ENCODE results near the gene PSKH1.

The PSKH1 gene

DNA sequence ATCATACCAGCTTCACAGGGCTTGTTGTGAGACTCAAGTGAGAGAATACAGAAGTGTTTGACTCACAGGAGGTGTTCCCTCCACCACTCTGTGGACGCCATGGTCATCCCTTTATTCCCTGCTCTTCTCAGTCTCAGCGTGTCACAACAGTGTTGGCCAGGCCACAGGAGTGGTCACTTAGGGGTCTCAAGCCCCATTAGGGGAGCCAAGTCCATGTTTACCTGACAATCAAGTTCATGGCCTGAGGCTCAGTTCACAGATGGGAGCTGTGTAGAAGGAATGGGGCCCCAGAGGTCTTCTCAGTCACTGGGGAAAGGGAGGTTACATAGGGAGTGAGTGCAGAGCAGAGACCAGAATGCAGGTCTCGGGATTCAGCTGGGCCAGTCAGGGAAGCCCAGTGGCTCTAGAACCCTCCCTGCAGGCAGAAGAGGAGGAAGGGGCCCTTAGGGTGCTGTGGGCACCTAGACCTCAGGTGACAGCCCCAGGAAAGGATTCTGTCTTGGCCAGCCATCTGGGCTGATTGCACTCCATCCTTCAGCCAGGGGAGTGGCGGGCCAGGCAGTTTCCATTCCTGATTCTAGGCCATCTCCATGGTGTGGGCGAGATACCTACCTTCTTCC, 36.0 kb upstream of the PSKH1 start:
- TF ChIP-seq, protein P1, sequence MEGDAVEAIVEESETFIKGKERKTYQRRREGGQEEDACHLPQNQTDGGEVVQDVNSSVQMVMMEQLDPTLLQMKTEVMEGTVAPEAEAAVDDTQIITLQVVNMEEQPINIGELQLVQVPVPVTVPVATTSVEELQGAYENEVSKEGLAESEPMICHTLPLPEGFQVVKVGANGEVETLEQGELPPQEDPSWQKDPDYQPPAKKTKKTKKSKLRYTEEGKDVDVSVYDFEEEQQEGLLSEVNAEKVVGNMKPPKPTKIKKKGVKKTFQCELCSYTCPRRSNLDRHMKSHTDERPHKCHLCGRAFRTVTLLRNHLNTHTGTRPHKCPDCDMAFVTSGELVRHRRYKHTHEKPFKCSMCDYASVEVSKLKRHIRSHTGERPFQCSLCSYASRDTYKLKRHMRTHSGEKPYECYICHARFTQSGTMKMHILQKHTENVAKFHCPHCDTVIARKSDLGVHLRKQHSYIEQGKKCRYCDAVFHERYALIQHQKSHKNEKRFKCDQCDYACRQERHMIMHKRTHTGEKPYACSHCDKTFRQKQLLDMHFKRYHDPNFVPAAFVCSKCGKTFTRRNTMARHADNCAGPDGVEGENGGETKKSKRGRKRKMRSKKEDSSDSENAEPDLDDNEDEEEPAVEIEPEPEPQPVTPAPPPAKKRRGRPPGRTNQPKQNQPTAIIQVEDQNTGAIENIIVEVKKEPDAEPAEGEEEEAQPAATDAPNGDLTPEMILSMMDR (IDR thresholded peaks at IDR 0.05; ENCODE audit: low read depth, low read length) = no peak
- DNase-seq = no peak
- Histone ChIP-seq H3K27me3 (no peaks in the 10 kb centered on the region), H3K9me3 (no peaks in the 10 kb centered on the region), H3K4me1 (no peaks in the 10 kb centered on the region), H3K4me3 (ENCODE audit: low read depth, low read length) (no peak overlapping the region), H3K36me3 (peaks cover 30% of the 10 kb centered on the region)

- TF ChIP-seq, protein P1 (IDR thresholded peaks at IDR 0.05; ENCODE audit: low read depth, low read length) = no peak
- no peak for DNase-seq
- Histone ChIP-seq H3K9me3 (no peaks in the 10 kb centered on the region), H3K27me3 (no peaks in the 10 kb centered on the region), H3K4me1 (no peaks in the 10 kb centered on the region), H3K36me3 (peaks cover 30% of the 10 kb centered on the region), H3K4me3 (ENCODE audit: low read depth, low read length) (no peak overlapping the region)
Observed at GRCh38 chr16:67857547-67858233, 35.4 kb upstream of the PSKH1 start.

GRCh38 chr16:67858500-67858899, 34.6 kb upstream of the PSKH1 start:
- no peak for DNase-seq
- no peaks in the 10 kb centered on the region for H3K27me3 ChIP-seq
- no peaks in the 10 kb centered on the region for H3K9me3 ChIP-seq
- H3K4me1 ChIP-seq = no peaks in the 10 kb centered on the region
- TF ChIP-seq, protein P1 (IDR thresholded peaks at IDR 0.05; ENCODE audit: low read depth, low read length) = no peak
- H3K36me3 ChIP-seq = peaks cover 30% of the 10 kb centered on the region
- no peak overlapping the region for H3K4me3 ChIP-seq (ENCODE audit: low read depth, low read length)

DNA sequence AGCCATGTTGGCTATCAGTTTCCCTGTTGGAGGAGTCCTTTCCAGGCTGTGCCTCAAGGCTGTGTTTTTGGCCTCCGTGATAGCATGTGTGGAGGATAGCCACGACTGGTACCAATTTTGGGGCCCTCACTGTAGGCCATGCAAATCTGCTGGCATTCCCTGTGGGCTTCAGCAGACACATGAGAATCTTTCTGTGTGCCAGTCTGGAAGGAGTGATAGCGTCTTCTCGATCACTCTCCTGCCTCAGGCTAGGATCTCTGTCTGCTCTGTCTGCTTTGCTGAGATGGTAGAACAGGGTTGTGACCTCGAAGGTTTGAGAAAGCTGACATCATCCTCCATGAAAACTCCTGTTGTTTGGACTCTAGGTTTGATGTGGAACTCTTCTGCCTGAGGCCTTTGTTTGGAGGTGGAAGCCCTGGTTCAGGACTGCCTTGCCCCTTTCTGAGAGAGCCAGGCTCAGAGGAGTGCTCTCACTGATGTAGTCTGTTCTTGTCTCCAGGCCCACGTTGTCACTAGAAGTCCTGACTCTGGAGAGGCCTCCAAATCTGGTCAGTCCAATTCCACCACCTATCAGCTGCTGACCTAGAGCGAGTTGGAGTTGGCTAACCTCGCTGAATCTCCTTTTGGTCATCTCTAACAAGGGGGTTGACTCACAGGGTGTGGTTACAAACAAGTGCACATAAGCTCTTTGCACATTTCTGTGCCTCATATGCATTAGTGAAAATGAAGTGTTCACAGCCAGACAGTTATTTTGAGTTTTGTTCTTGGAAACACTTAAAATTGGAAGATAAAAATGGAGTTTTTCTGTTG, 32.3 kb upstream of the PSKH1 start:
- no peaks in the 10 kb centered on the region for H3K9me3 ChIP-seq
- H3K27me3 ChIP-seq = no peaks in the 10 kb centered on the region
- TF ChIP-seq, protein P1 (IDR thresholded peaks at IDR 0.05; ENCODE audit: low read depth, low read length) = no peak
- H3K4me1 ChIP-seq = no peaks in the 10 kb centered on the region
- H3K4me3 ChIP-seq (ENCODE audit: low read depth, low read length) = no peak overlapping the region
- peaks cover 34% of the 10 kb centered on the region for H3K36me3 ChIP-seq
- DNase-seq = no peak

DNA sequence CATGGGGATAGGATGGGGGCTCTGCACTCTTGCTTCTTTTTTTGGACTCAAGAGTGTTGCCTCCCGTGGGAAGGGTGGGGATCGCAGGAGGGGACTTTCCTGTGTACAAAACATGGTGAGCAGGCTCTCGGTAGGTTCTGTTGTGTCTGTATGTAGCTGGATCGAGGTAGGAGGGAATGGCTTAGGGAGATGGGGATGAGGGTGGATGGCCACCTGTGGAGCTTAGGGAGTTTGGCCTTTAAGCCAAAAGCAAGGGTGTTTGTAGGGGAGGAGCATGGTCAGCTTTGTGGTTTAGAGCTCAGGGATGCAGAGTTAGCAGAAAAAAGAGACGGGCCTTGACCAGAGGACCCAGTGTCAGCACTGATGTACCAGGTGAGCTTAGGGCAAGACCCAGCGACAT, 31.2 kb upstream of the PSKH1 start:
- TF ChIP-seq, protein P1 (IDR thresholded peaks at IDR 0.05; ENCODE audit: low read depth, low read length) = no peak
- Histone ChIP-seq H3K4me1 (no peaks in the 10 kb centered on the region), H3K4me3 (ENCODE audit: low read depth, low read length) (no peak overlapping the region), H3K36me3 (peaks cover 38% of the 10 kb centered on the region), H3K27me3 (no peaks in the 10 kb centered on the region), H3K9me3 (no peaks in the 10 kb centered on the region)
- DNase-seq = no peak
